Measurements from ENCODE around the gene NIPBL.

- no peak for TF ChIP-seq SP2 (CRISPR knock-in tag; IDR thresholded peaks at IDR 0.05)
- TF ChIP-seq POLR2AphosphoS5 (IDR thresholded peaks at IDR 0.05; ENCODE audit: low read depth, low read length), result no peak
- no peak for TF ChIP-seq ZNF10 (CRISPR knock-in tag; IDR thresholded peaks at IDR 0.05; ENCODE audit: borderline replicate concordance, low read depth)
- TF ChIP-seq JUN (CRISPR knock-in tag; IDR thresholded peaks at IDR 0.05), result no peak
- no peak for TF ChIP-seq NFYB (CRISPR knock-in tag; IDR thresholded peaks at IDR 0.05)
- no peak for TF ChIP-seq YY1 (IDR thresholded peaks at IDR 0.05; ENCODE audit: insufficient read depth, insufficient replicate concordance, low read depth, low read length)
- TF ChIP-seq ZNF746 (CRISPR knock-in tag; IDR thresholded peaks at IDR 0.05), result no peak
- TF ChIP-seq ZNF329 (CRISPR knock-in tag; IDR thresholded peaks at IDR 0.05; ENCODE audit: low read depth), result no peak
- TF ChIP-seq LCORL (IDR thresholded peaks at IDR 0.05), result no peak
- TF ChIP-seq LCORL (CRISPR knock-in tag; IDR thresholded peaks at IDR 0.05), result no peak
These were observed 28.1 kb downstream of the NIPBL start for GRCh38 chr5:36904677-36905076.

Data from HepG2 (cell line).